ENCODE data around the gene HECTD1. TPM values are rescaled to one million over a fixed set of nuclear protein-coding genes. Genes with fewer than 3 reads are reported as not detected.
"Not testable (repeated sequence)": the region's sequence is repeated elsewhere in the genome, so short reads cannot be mapped to it uniquely, and the experiment has no call there.

Gene HECTD1
- total RNA-seq, 1 donor from 2014 or later = 143 TPM

DNA sequence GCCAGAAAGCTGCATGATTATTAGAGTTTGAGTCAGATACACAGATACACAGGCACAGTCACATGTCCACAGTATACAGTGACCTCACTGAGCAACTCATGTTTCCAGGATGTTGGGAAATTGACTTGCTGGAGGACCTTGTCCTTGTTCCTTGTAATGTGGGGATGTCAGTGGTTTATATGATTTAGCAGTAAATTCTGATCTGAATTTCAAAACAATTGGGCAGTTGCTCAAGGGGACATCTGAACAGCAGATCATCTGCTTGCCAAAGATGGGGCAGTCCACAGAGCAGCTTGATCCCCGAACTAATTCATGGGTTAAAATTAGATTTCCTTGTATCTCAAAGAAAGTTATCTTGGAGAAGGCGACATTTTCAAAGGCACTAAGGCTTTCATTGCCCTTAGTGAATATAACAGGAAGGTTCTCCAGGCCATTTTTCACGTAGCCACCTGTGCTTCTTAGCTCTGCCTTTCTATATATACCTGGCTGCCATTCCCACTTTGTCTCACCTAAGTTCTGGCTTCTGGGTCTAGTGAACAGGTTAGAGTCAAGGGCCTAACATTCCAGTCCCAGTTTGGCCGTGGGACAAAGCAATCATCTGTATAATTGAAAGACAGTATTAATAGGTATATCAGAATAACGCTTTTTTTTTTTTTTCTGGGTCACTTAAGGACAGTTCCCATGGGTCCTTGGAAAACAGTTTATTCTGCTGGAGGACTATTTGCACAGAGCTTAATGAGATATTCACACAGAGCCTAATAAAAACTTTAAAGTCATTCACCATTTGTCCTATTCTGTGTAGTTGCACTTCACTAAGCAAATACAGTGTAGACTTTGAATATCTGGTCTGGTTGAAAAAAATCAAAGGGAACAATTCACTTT lies 116.5 kb downstream of the HECTD1 start:
- TF ChIP-seq CTCF (conservative IDR thresholded peaks at IDR 0.05) = no peak
- Mint-ChIP-seq H3K27ac (peak overlapping the region; percentile 83), H3K27me3 (no peaks in the 10 kb centered on the region), H3K36me3 (peaks cover 4% of the 10 kb centered on the region), H3K4me1 (ENCODE audit: unreplicated experiment) (no peaks in the 10 kb centered on the region), H3K4me3 (no peak overlapping the region), H3K9me3 (no peaks in the 10 kb centered on the region)
- no peak for DNase-seq (ENCODE audit: extremely low spot score, unreplicated experiment)

DNA sequence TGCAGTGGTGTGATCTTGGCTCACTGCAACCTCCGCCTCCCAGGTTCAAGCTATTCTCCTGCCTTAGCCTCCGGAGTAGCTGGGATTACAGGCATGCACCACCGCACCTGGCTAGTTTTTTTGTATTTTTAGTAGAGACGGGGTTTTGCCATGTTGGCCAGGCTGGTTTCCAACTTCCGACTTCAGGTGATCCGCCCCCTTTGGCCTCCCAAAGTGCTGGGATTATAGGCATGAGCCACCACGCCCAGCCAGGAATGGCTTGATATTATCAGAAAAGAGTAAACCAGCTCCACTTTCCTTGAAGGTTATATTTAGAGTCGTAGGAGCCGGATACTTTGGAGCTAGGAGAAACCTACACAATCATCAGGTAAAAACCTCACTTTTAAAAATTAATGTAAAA lies 121.1 kb downstream of the HECTD1 start:
- H3K27ac Mint-ChIP-seq; H3K4me3 Mint-ChIP-seq; H3K27me3 Mint-ChIP-seq; H3K9me3 Mint-ChIP-seq; DNase-seq (ENCODE audit: extremely low spot score, unreplicated experiment); H3K36me3 Mint-ChIP-seq; H3K4me1 Mint-ChIP-seq (ENCODE audit: unreplicated experiment): not testable (repeated sequence)

DNA sequence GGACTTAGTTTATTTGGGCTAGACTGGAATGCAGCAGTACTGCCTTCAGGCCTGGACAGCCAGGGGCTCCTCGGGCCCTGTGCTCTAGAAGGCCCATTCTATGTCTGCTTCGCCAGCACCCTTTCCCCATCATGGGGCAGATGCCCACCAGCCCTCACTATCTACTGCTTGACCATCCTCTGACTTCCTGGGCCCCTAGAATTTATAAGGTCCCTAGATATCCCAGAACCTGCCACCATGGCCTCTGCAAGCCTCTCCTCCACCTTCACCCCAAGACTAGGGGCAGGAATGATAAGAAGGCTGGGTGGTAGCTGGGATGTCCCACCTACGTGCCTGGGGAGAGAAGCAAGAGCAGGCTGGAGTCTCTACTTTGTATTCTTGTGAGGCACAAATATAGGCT lies 122.6 kb downstream of the HECTD1 start:
- H3K4me3 Mint-ChIP-seq = no peak overlapping the region
- no peak for DNase-seq (ENCODE audit: extremely low spot score, unreplicated experiment)
- H3K9me3 Mint-ChIP-seq = no peaks in the 10 kb centered on the region
- H3K4me1 Mint-ChIP-seq (ENCODE audit: unreplicated experiment) = peaks cover 4% of the 10 kb centered on the region
- no peak overlapping the region for H3K27ac Mint-ChIP-seq
- peaks cover 3% of the 10 kb centered on the region for H3K36me3 Mint-ChIP-seq
- no peaks in the 10 kb centered on the region for H3K27me3 Mint-ChIP-seq
- TF ChIP-seq CTCF (conservative IDR thresholded peaks at IDR 0.05) = no peak

GRCh38 chr14:31084385-31084784 lies 123.2 kb downstream of the HECTD1 start:
- H3K4me3 Mint-ChIP-seq = no peak overlapping the region
- no peaks in the 10 kb centered on the region for H3K27me3 Mint-ChIP-seq
- no peak for TF ChIP-seq CTCF (conservative IDR thresholded peaks at IDR 0.05)
- H3K36me3 Mint-ChIP-seq = peaks cover 5% of the 10 kb centered on the region
- H3K4me1 Mint-ChIP-seq (ENCODE audit: unreplicated experiment) = peaks cover 5% of the 10 kb centered on the region
- no peak overlapping the region for H3K27ac Mint-ChIP-seq
- H3K9me3 Mint-ChIP-seq = no peaks in the 10 kb centered on the region
- DNase-seq (ENCODE audit: extremely low spot score, unreplicated experiment) = no peak

- H3K27me3 Mint-ChIP-seq = no peaks in the 10 kb centered on the region
- H3K4me1 Mint-ChIP-seq (ENCODE audit: unreplicated experiment) = peaks cover 5% of the 10 kb centered on the region
- no peak overlapping the region for H3K27ac Mint-ChIP-seq
- TF ChIP-seq CTCF (conservative IDR thresholded peaks at IDR 0.05) = no peak
- no peaks in the 10 kb centered on the region for H3K9me3 Mint-ChIP-seq
- no peak overlapping the region for H3K4me3 Mint-ChIP-seq
- no peak for DNase-seq (ENCODE audit: extremely low spot score, unreplicated experiment)
- H3K36me3 Mint-ChIP-seq = peaks cover 5% of the 10 kb centered on the region
Observed at GRCh38 chr14:31083781-31084180, 123.8 kb downstream of the HECTD1 start.

DNA sequence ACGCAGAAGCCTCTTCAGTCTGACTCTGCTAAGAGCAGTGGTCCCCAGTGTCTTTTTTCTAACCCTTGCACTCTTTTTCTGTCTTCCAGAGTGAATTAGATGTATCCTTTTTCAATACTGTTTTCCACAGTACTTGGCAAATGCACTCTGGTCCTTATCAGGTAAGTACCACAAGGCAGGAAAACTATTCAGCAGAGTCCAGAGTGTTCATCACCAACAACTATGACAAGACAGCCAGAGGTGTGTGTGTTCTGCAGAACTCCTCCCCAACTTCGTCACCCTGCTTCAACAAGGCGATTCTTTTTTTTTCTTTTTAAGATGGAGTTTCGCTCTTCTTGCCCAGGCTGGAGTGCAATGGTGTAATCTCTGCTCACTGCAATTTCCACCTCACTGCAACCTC lies 127.1 kb downstream of the HECTD1 start:
- no peak for DNase-seq (ENCODE audit: extremely low spot score, unreplicated experiment)
- Mint-ChIP-seq H3K27me3 (no peaks in the 10 kb centered on the region), H3K27ac (peak overlapping the region; percentile 80)

More for the DNA sequence above, 127.1 kb downstream of the HECTD1 start:
- Mint-ChIP-seq H3K9me3 (no peaks in the 10 kb centered on the region), H3K4me1 (ENCODE audit: unreplicated experiment) (peaks cover 5% of the 10 kb centered on the region), H3K36me3 (peaks cover 11% of the 10 kb centered on the region), H3K4me3 (no peak overlapping the region)
- no peak for TF ChIP-seq CTCF (conservative IDR thresholded peaks at IDR 0.05)
